WTC11 (cell line): ENCODE measurements around the gene IGFL2. TPM values are rescaled to one million over a fixed set of nuclear protein-coding genes. Genes with fewer than 3 reads are reported as not detected.

ENCODE experiments used
- ATAC-seq: fragments of 200-7000 bp; cut with Tn5 transposase; 2 replicates; pipeline ENCODE4 v1.10.0; 2021; ENCODE audit warnings: mild to moderate bottlenecking, moderate library complexity
- CTCF ChIA-PET: fragments of 300-600 bp; sonication (Branson Sonifier 250); formaldehyde crosslinking; loops from one replicate; lab custom pipeline; 2021; ENCODE audit warnings: antibody characterized with exemption; lab: Charles Lee
- POLR2A ChIA-PET: fragments of 350-600 bp; sonication (Branson Sonifier 250); formaldehyde crosslinking; loops from one replicate; lab custom pipeline; 2021; ENCODE audit warnings: antibody characterized with exemption; lab: Charles Lee
- DNase-seq: peaks from one replicate; pipeline ENCODE4 v3.0.0; 2021; ENCODE audit warnings: low spot score
- H3K27ac Mint-ChIP-seq: 2 replicates; pipeline ENCODE4 v1.8.0; 2021; ENCODE audit warnings: mixed read lengths
- H3K27me3 Mint-ChIP-seq: 2 replicates; pipeline ENCODE4 v1.8.0; 2021; ENCODE audit warnings: low read depth, mild to moderate bottlenecking, moderate library complexity, mixed read lengths
- H3K36me3 Mint-ChIP-seq: 2 replicates; pipeline ENCODE4 v1.8.0; 2021; ENCODE audit warnings: mixed read lengths
- H3K4me1 Mint-ChIP-seq: 2 replicates; pipeline ENCODE4 v1.8.0; 2022; ENCODE audit warnings: mixed read lengths
- H3K4me3 Mint-ChIP-seq: 2 replicates; pipeline ENCODE4 v1.8.0; 2021; ENCODE audit warnings: mild to moderate bottlenecking, moderate library complexity, mixed read lengths
- H3K9me3 Mint-ChIP-seq: 2 replicates; pipeline ENCODE4 v1.8.0; 2021; ENCODE audit warnings: mixed read lengths
- AFF4 ChIP-seq: sonication (generic); formaldehyde crosslinking; IDR thresholded peaks from 2 replicates; pipeline ENCODE4 v1.8.1; 2023; ENCODE audit warnings: mild to moderate bottlenecking, missing genetic modification reagents, borderline replicate concordance
- ATF1 ChIP-seq: sonication (generic); formaldehyde crosslinking; IDR thresholded peaks from 2 replicates; pipeline ENCODE4 v1.8.1; 2023; ENCODE audit warnings: mild to moderate bottlenecking, moderate library complexity, missing genetic modification reagents
- ATF3 ChIP-seq: sonication (generic); formaldehyde crosslinking; conservative IDR thresholded peaks from 2 replicates; pipeline ENCODE4 v1.8.1; 2022; ENCODE audit warnings: mild to moderate bottlenecking, missing genetic modification reagents
- CREM ChIP-seq: sonication (generic); formaldehyde crosslinking; IDR thresholded peaks from 2 replicates; pipeline ENCODE4 v1.8.1; 2022; ENCODE audit warnings: mild to moderate bottlenecking, missing genetic modification reagents, moderate library complexity
- ELF4 ChIP-seq: sonication (generic); formaldehyde crosslinking; IDR thresholded peaks from 2 replicates; pipeline ENCODE4 v1.8.1; 2022; ENCODE audit warnings: low read depth, mild to moderate bottlenecking, moderate library complexity, missing genetic modification reagents
- FOXP1 ChIP-seq: sonication (generic); formaldehyde crosslinking; IDR thresholded peaks from 2 replicates; pipeline ENCODE4 v1.8.0; 2022; ENCODE audit warnings: missing genetic modification reagents, mild to moderate bottlenecking, moderate library complexity, borderline replicate concordance
- GTF2I ChIP-seq: fragments of 250-450 bp; sonication (Bioruptor Pico); conservative IDR thresholded peaks from 2 replicates; pipeline ENCODE4 v1.4.0; 2021; ENCODE audit warnings: mild to moderate bottlenecking
- IRF1 ChIP-seq: sonication (generic); formaldehyde crosslinking; IDR thresholded peaks from 2 replicates; pipeline ENCODE4 v1.8.0; 2023; ENCODE audit warnings: missing genetic modification reagents
- JAZF1 ChIP-seq: fragments of 250-450 bp; sonication (Bioruptor Pico); IDR thresholded peaks from 2 replicates; pipeline ENCODE4 v1.9.0; 2021; ENCODE audit warnings: moderate library complexity, mild to moderate bottlenecking, inconsistent platforms
- KAT7 ChIP-seq: sonication (generic); formaldehyde crosslinking; IDR thresholded peaks from 2 replicates; pipeline ENCODE4 v1.8.1; 2023; ENCODE audit warnings: missing genetic modification reagents, mild to moderate bottlenecking, borderline replicate concordance
- MAX ChIP-seq: sonication (generic); formaldehyde crosslinking; IDR thresholded peaks from 2 replicates; pipeline ENCODE4 v1.8.0; 2022; ENCODE audit warnings: mild to moderate bottlenecking, missing genetic modification reagents
- NFATC4 ChIP-seq: fragments of 250-450 bp; sonication (Bioruptor Pico); IDR thresholded peaks from 2 replicates; pipeline ENCODE4 v1.9.0; 2021; ENCODE audit warnings: mild to moderate bottlenecking
- OVOL2 ChIP-seq: fragments of 250-450 bp; sonication (Bioruptor Pico); IDR thresholded peaks from 2 replicates; pipeline ENCODE4 v1.9.0; 2021; ENCODE audit warnings: mild to moderate bottlenecking, borderline replicate concordance
- PRRX2 ChIP-seq: fragments of 250-450 bp; sonication (Bioruptor Pico); IDR thresholded peaks from 2 replicates; pipeline ENCODE4 v1.8.0; 2021; ENCODE audit warnings: mild to moderate bottlenecking
- RORB ChIP-seq: fragments of 250-450 bp; sonication (Bioruptor Pico); IDR thresholded peaks from 2 replicates; pipeline ENCODE4 v1.9.0; 2021; ENCODE audit warnings: mild to moderate bottlenecking
- USF2 ChIP-seq: sonication (generic); formaldehyde crosslinking; IDR thresholded peaks from 2 replicates; pipeline ENCODE4 v1.8.1; 2023; ENCODE audit warnings: mild to moderate bottlenecking, missing genetic modification reagents, moderate library complexity
- ZBTB21 ChIP-seq: sonication (generic); formaldehyde crosslinking; IDR thresholded peaks from 2 replicates; pipeline ENCODE4 v1.8.1; 2023; ENCODE audit warnings: mild to moderate bottlenecking, missing genetic modification reagents, borderline replicate concordance
- ZNF138 ChIP-seq: sonication (generic); formaldehyde crosslinking; conservative IDR thresholded peaks from 2 replicates; pipeline ENCODE4 v1.8.1; 2022; ENCODE audit warnings: mild to moderate bottlenecking, moderate library complexity, missing genetic modification reagents
- ZNF263 ChIP-seq: sonication (generic); formaldehyde crosslinking; IDR thresholded peaks from 2 replicates; pipeline ENCODE4 v1.8.1; 2022; ENCODE audit warnings: low read depth, mild to moderate bottlenecking, moderate library complexity, missing genetic modification reagents
- ZNF281 ChIP-seq: sonication (generic); formaldehyde crosslinking; IDR thresholded peaks from 2 replicates; pipeline ENCODE4 v1.8.0; 2023; ENCODE audit warnings: mild to moderate bottlenecking, missing genetic modification reagents
- ZNF425 ChIP-seq: fragments of 250-450 bp; sonication (Bioruptor Pico); conservative IDR thresholded peaks from 2 replicates; pipeline ENCODE4 v1.9.0; 2021; ENCODE audit warnings: mild to moderate bottlenecking
- ZSCAN18 ChIP-seq: fragments of 250-450 bp; sonication (Bioruptor Pico); IDR thresholded peaks from 2 replicates; pipeline ENCODE4 v2.1.2; 2022; ENCODE audit warnings: mild to moderate bottlenecking, moderate library complexity
- total RNA-seq: library from RNA; stranded (reverse); gene quantifications from 3 replicates; pipeline ENCODE4 v1.2.3, GENCODE V29; 2021

The IGFL2 gene
- total RNA-seq, 1 experiment from 2014 or later, result not detected

- H3K4me1 Mint-ChIP-seq, result no peaks in the 10 kb centered on the region
- peaks cover 6% of the 10 kb centered on the region for H3K27me3 Mint-ChIP-seq
- ChIA-PET CTCF (interaction anchor here (1.2 to 1.6 kb wide), 2 partner anchors 96 to 97 kb away, joined by 5 to 6 read pairs; no protein-coding TSS in a partner anchor), POLR2A (no interaction called here)
- no peak for TF ChIP-seq OVOL2 (CRISPR knock-in tag)
- TF ChIP-seq PRRX2, result no peak
- no peak for TF ChIP-seq IRF1
- TF ChIP-seq ATF3 (CRISPR knock-in tag), result no peak
- no peak for TF ChIP-seq NFATC4 (CRISPR knock-in tag)
- no peak for TF ChIP-seq GTF2I (CRISPR knock-in tag)
- TF ChIP-seq AFF4 (CRISPR knock-in tag), result no peak
- no peak for TF ChIP-seq RORB
- no peak for TF ChIP-seq ZNF281 (CRISPR knock-in tag)
- no peak for TF ChIP-seq ATF1
- no peak for TF ChIP-seq ZNF138 (CRISPR knock-in tag)
- TF ChIP-seq KAT7 (CRISPR knock-in tag), result no peak
- no peak for DNase-seq
- ATAC-seq, result peak; percentile 77
- no peak overlapping the region for H3K4me3 Mint-ChIP-seq
- H3K36me3 Mint-ChIP-seq, result peaks cover 28% of the 10 kb centered on the region
- H3K9me3 Mint-ChIP-seq, result peaks cover 46% of the 10 kb centered on the region
- H3K27ac Mint-ChIP-seq, result no peak overlapping the region
Observed at GRCh38 chr19:46173886-46174480, 25.9 kb downstream of the IGFL2 start.

- H3K36me3 Mint-ChIP-seq, result peaks cover 9% of the 10 kb centered on the region
- H3K4me3 Mint-ChIP-seq, result no peak overlapping the region
- H3K4me1 Mint-ChIP-seq, result no peaks in the 10 kb centered on the region
- POLR2A ChIA-PET, result no interaction called here
- CTCF ChIA-PET, result interaction anchor here (0.7 to 1.7 kb wide), 3 partner anchors 89 to 213 kb away, joined by 3 to 5 read pairs (median 3); no protein-coding TSS in a partner anchor
- H3K9me3 Mint-ChIP-seq, result peaks cover 24% of the 10 kb centered on the region
- no peak for ATAC-seq
- no peaks in the 10 kb centered on the region; the same call in none of the 2 replicates for H3K27me3 Mint-ChIP-seq
- DNase-seq, result no peak
- H3K27ac Mint-ChIP-seq, result no peak overlapping the region
- TF ChIP-seq ZBTB21 (CRISPR knock-in tag) (no peak), ELF4 (CRISPR knock-in tag) (no peak), ZSCAN18 (CRISPR knock-in tag) (no peak), USF2 (CRISPR knock-in tag) (no peak), CREM (no peak), ZNF138 (CRISPR knock-in tag) (no peak), JAZF1 (no peak), MAX (CRISPR knock-in tag) (no peak), ZNF263 (no peak), FOXP1 (CRISPR knock-in tag) (no peak), ZNF425 (CRISPR knock-in tag) (no peak)
Observed at GRCh38 chr19:46176116-46176860, 28.2 kb downstream of the IGFL2 start.
